RWPE2 (cell line): ENCODE measurements around the gene HAS3.

Source experiments
- ATAC-seq: fragments of 200-7000 bp; cut with Tn5 transposase; 3 replicates; pipeline ENCODE4 v1.9.1; 2021; ENCODE audit warnings: low read depth
- DNase-seq: peaks from one replicate; pipeline ENCODE4 v3.0.0-alpha.2; 2020; ENCODE audit warnings: low spot score
- H3K27ac ChIP-seq: fragments of 450-650 bp; 2 replicates; pipeline ENCODE4 v1.5.1; 2017; ENCODE audit warnings: mild to moderate bottlenecking; ENCODE audit not compliant: poor library complexity, severe bottlenecking
- H3K27me3 ChIP-seq: fragments of 250-450 bp; sonication (Bioruptor Pico); 2 replicates; pipeline ENCODE4 v1.5.1; 2021; ENCODE audit warnings: mild to moderate bottlenecking, moderate library complexity; ENCODE audit not compliant: insufficient read depth, poor library complexity, severe bottlenecking
- H3K36me3 ChIP-seq: fragments of 250-450 bp; sonication (Bioruptor Pico); 2 replicates; pipeline ENCODE4 v1.5.1; 2020; ENCODE audit warnings: low read depth, mild to moderate bottlenecking, moderate library complexity
- H3K4me1 ChIP-seq: fragments of 250-450 bp; sonication (Bioruptor Pico); 2 replicates; pipeline ENCODE4 v1.5.1; 2021; ENCODE audit warnings: mild to moderate bottlenecking, moderate library complexity; ENCODE audit not compliant: insufficient read depth, poor library complexity, severe bottlenecking
- H3K4me3 ChIP-seq: fragments of 250-450 bp; sonication (Bioruptor Pico); 2 replicates; pipeline ENCODE4 v1.5.1; 2021; ENCODE audit warnings: mild to moderate bottlenecking, moderate library complexity; ENCODE audit not compliant: severe bottlenecking
- H3K9me3 ChIP-seq: fragments of 250-450 bp; sonication (Bioruptor Pico); 2 replicates; pipeline ENCODE4 v1.5.1; 2021; ENCODE audit warnings: mild to moderate bottlenecking, moderate library complexity; ENCODE audit not compliant: severe bottlenecking
- TF ChIP-seq, protein P1 (sequence below): fragments of 450-650 bp; IDR thresholded peaks from one replicate; pipeline ENCODE4 v1.5.1; 2017; ENCODE audit warnings: mild to moderate bottlenecking, moderate library complexity; ENCODE audit not compliant: poor library complexity, severe bottlenecking

HAS3 gene

GRCh38 chr16:69166946-69167930 is 61.8 kb downstream of the HAS3 start:
- Histone ChIP-seq H3K9me3 (no peaks in the 10 kb centered on the region), H3K4me3 (no peak overlapping the region), H3K27ac (peak overlapping the region; percentile 6), H3K27me3 (no peaks in the 10 kb centered on the region), H3K4me1 (no peaks in the 10 kb centered on the region), H3K36me3 (peaks cover 68% of the 10 kb centered on the region)
- ATAC-seq (no peak), DNase-seq (no peak)
- TF ChIP-seq, protein P1, sequence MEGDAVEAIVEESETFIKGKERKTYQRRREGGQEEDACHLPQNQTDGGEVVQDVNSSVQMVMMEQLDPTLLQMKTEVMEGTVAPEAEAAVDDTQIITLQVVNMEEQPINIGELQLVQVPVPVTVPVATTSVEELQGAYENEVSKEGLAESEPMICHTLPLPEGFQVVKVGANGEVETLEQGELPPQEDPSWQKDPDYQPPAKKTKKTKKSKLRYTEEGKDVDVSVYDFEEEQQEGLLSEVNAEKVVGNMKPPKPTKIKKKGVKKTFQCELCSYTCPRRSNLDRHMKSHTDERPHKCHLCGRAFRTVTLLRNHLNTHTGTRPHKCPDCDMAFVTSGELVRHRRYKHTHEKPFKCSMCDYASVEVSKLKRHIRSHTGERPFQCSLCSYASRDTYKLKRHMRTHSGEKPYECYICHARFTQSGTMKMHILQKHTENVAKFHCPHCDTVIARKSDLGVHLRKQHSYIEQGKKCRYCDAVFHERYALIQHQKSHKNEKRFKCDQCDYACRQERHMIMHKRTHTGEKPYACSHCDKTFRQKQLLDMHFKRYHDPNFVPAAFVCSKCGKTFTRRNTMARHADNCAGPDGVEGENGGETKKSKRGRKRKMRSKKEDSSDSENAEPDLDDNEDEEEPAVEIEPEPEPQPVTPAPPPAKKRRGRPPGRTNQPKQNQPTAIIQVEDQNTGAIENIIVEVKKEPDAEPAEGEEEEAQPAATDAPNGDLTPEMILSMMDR, result no peak
